RWPE1 (cell line): ENCODE data around the gene PTPN18.

Experiments used
- CTCF ChIA-PET: fragments of 350-600 bp; sonication (Branson Sonifier 250); formaldehyde crosslinking; extraction: SDS; loops from one replicate; lab custom pipeline; 2021; lab: Yijun Ruan, JAX
- POLR2A ChIA-PET: fragments of 400-600 bp; formaldehyde crosslinking; extraction: SDS; loops from one replicate; lab custom pipeline; 2020; ENCODE audit warnings: antibody characterized with exemption; ENCODE audit not compliant: low non-redundant PET; lab: Yijun Ruan, JAX
- DNase-seq: peaks from one replicate; pipeline ENCODE4 v3.0.0; 2012; ENCODE audit warnings: low spot score
- H3K27ac ChIP-seq: fragments of 450-650 bp; 2 replicates; pipeline ENCODE4 v1.5.1; 2017
- TF ChIP-seq, protein P1 (sequence below): fragments of 450-650 bp; conservative IDR thresholded peaks from 2 replicates; pipeline ENCODE4 v1.5.1; 2017; ENCODE audit warnings: low read depth, mild to moderate bottlenecking

Gene PTPN18

GRCh38 chr2:130366720-130367119, 10.9 kb downstream of the PTPN18 start:
- CTCF ChIA-PET, result interaction anchor here (0.5 kb wide), 1 partner anchor 443 kb away, joined by 4 read pairs; no protein-coding TSS in a partner anchor
- POLR2A ChIA-PET, result no interaction called here
- no peak for DNase-seq
- H3K27ac ChIP-seq, result no peak overlapping the region
- TF ChIP-seq, protein P1, sequence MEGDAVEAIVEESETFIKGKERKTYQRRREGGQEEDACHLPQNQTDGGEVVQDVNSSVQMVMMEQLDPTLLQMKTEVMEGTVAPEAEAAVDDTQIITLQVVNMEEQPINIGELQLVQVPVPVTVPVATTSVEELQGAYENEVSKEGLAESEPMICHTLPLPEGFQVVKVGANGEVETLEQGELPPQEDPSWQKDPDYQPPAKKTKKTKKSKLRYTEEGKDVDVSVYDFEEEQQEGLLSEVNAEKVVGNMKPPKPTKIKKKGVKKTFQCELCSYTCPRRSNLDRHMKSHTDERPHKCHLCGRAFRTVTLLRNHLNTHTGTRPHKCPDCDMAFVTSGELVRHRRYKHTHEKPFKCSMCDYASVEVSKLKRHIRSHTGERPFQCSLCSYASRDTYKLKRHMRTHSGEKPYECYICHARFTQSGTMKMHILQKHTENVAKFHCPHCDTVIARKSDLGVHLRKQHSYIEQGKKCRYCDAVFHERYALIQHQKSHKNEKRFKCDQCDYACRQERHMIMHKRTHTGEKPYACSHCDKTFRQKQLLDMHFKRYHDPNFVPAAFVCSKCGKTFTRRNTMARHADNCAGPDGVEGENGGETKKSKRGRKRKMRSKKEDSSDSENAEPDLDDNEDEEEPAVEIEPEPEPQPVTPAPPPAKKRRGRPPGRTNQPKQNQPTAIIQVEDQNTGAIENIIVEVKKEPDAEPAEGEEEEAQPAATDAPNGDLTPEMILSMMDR, result no peak

- no peak for DNase-seq
- TF ChIP-seq, protein P1, result no peak
- POLR2A ChIA-PET, result no interaction called here
- CTCF ChIA-PET, result no interaction called here
- no peak overlapping the region for H3K27ac ChIP-seq
These were observed 12.9 kb downstream of the PTPN18 start for GRCh38 chr2:130368786-130369185.

DNA sequence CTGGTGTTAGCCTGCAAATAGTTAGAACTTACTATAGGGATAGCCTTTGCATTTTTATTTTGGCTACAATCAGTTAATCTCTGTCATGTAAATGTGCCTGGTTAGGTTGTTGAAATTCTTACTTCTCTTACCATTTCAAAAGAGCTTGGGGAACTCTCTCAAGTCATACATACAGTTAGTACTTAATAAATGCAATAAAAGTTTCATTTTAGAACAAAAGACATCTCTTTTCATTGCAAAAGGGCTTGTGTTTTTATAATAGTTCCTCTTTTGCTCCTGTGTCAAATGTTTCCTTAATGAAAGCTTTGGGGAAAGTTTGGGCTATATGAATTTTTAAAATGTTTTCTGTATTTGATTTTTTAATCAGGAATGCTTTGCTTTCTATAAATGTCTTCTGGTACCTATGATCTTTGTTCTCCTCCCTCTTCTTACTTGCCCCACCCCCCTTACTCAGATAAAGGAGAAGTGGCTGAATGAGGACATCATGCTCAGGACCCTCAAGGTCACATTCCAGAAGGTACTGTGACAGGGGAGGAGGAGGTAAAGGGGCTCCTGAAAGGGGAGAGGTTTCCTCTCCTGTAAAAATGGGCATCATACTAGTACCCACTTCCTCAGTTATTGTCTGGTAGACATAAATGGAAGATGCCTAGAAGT, 13.6 kb downstream of the PTPN18 start:
- no peak for DNase-seq
- H3K27ac ChIP-seq, result no peak overlapping the region
- ChIA-PET POLR2A (no interaction called here), CTCF (interaction anchor here (0.6 kb wide), 1 partner anchor 465 kb away, joined by 3 read pairs; no protein-coding TSS in a partner anchor)
- TF ChIP-seq, protein P1, result no peak

GRCh38 chr2:130369965-130370341, 14.1 kb downstream of the PTPN18 start:
- POLR2A ChIA-PET, result no interaction called here
- no peak for DNase-seq
- CTCF ChIA-PET, result interaction anchor here (0.6 kb wide), 1 partner anchor 466 kb away, joined by 3 read pairs; no protein-coding TSS in a partner anchor
- TF ChIP-seq, protein P1, result no peak
- H3K27ac ChIP-seq, result no peak overlapping the region

GRCh38 chr2:130370490-130370889, 14.6 kb downstream of the PTPN18 start:
- no peak for DNase-seq
- H3K27ac ChIP-seq, result 0 out of 2 replicates have a peak overlapping the region, but pooled peaks have one; percentile 80
- POLR2A ChIA-PET, result no interaction called here
- CTCF ChIA-PET, result no interaction called here
- TF ChIP-seq, protein P1, result no peak

DNA sequence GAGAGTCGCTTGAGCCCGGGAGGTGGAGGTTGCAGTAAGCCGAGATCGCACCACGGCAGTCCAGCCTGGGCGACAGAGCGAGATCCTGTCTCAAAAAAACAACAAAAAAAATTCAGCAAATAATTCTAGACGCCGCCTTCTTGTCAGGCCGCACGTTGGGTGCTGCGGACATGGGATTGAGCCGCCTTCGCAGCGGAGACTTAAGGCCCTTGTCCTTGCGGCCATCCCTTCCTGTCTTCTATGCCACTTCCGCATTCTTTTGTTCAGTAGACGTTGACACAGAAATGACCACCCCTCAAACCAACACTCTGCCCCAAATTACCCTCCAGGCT, 15.8 kb downstream of the PTPN18 start:
- no peak for DNase-seq
- TF ChIP-seq, protein P1, result no peak
- ChIA-PET CTCF (no interaction called here), POLR2A (no interaction called here)
- peak overlapping the region; percentile 80 for H3K27ac ChIP-seq
